Activated naive CD4-positive, alpha-beta T cell treated with anti-CD3 and anti-CD28 coated beads for 36 hours (primary cell): Measurements from ENCODE around the gene ANXA9. TPM values are rescaled to one million over a fixed set of nuclear protein-coding genes. Genes with fewer than 3 reads are reported as not detected.

ENCODE experiments used
- CTCF ChIA-PET: fragments of 350-600 bp; sonication (Branson Sonifier 250); formaldehyde crosslinking; loops from one replicate; lab custom pipeline; 2021; ENCODE audit warnings: antibody characterized with exemption; lab: Charles Lee
- DNase-seq: peaks from one replicate; pipeline ENCODE4 v3.0.0-alpha.2; 2020
- H3K27ac Mint-ChIP-seq: one replicate; pipeline ENCODE4 v1.8.0; 2021; ENCODE audit warnings: mild to moderate bottlenecking, mixed read lengths
- H3K27me3 Mint-ChIP-seq: one replicate; pipeline ENCODE4 v1.8.0; 2021; ENCODE audit warnings: low read depth, mixed read lengths
- H3K36me3 Mint-ChIP-seq: one replicate; pipeline ENCODE4 v1.8.0; 2021; ENCODE audit warnings: low read depth, mixed read lengths
- H3K4me1 Mint-ChIP-seq: one replicate; pipeline ENCODE4 v1.8.0; 2021; ENCODE audit warnings: low read depth, mixed read lengths
- H3K4me3 Mint-ChIP-seq: one replicate; pipeline ENCODE4 v1.8.0; 2021; ENCODE audit warnings: mild to moderate bottlenecking, moderate library complexity, mixed read lengths
- H3K9me3 Mint-ChIP-seq: one replicate; pipeline ENCODE4 v1.8.0; 2021; ENCODE audit warnings: mixed read lengths
- intact Hi-C: fragments of 100-400 bp; cut with micrococcal nuclease; formaldehyde crosslinking; loops from one replicate; pipeline ENCODE4 v1.15.1; 2023
- total RNA-seq, 2 experiments: library from RNA; stranded (reverse); gene quantifications; one replicate each; pipeline ENCODE4 v1.2.3, GENCODE V29; 2021

ANXA9 gene
- total RNA-seq, 2 experiments from 2014 or later: not detected

- peaks cover 56% of the 10 kb centered on the region for H3K4me1 Mint-ChIP-seq
- H3K4me3 Mint-ChIP-seq: peak within 1 kb of the TSS; percentile 92
- no peaks in the 10 kb centered on the region for H3K9me3 Mint-ChIP-seq
- peak; percentile 97 for DNase-seq
- intact Hi-C loops: loop anchor here (1.0 to 10.0 kb wide), 9 partner anchors 40 to 644 kb away; partner anchors contain the start of genes GABPB2, PI4KB, RPRD2 and SETDB1
- CTCF ChIA-PET: interaction anchor here (1.0 kb wide), 1 partner anchor 50 kb away, joined by 3 read pairs; the partner anchor contains the start of gene CDC42SE1
- H3K36me3 Mint-ChIP-seq: peaks cover 2% of the 10 kb centered on the region
- H3K27me3 Mint-ChIP-seq: no peaks in the 10 kb centered on the region
- peak within 1 kb of the TSS; percentile 99 for H3K27ac Mint-ChIP-seq
Measured at GRCh38 chr1:151008244-151009205, 26.4 kb downstream of the ANXA9 start, which contains the start of gene PRUNE1. Gene PRUNE1 (plus strand): TSS chr1:151008449. CDS start chr1:151008633, 184 bp downstream.

- Mint-ChIP-seq H3K9me3 (no peaks in the 10 kb centered on the region), H3K4me3 (peak overlapping the region; percentile 92), H3K36me3 (peaks cover 2% of the 10 kb centered on the region), H3K27ac (no peak overlapping the region), H3K4me1 (peaks cover 52% of the 10 kb centered on the region), H3K27me3 (no peaks in the 10 kb centered on the region)
- intact Hi-C loops: loop anchor here (1.0 to 10.0 kb wide), 4 partner anchors 40 to 644 kb away; partner anchors contain the start of genes RPRD2 and TNFAIP8L2
- CTCF ChIA-PET: interaction anchor here (1.0 kb wide), 1 partner anchor 49 kb away, joined by 3 read pairs; the partner anchor contains the start of gene CDC42SE1
- DNase-seq: peak; percentile 30
Measured at GRCh38 chr1:151009206-151009587, 27.1 kb downstream of the ANXA9 start.

GRCh38 chr1:151009674-151010345, 27.7 kb downstream of the ANXA9 start:
- Mint-ChIP-seq H3K27ac (no peak overlapping the region), H3K9me3 (no peaks in the 10 kb centered on the region), H3K4me1 (peaks cover 50% of the 10 kb centered on the region), H3K36me3 (peaks cover 2% of the 10 kb centered on the region), H3K27me3 (no peaks in the 10 kb centered on the region), H3K4me3 (peak overlapping the region; percentile 92)
- intact Hi-C loops: loop anchor here (1.0 to 10.0 kb wide), 4 partner anchors 39 to 645 kb away; partner anchors contain the start of genes RPRD2 and TNFAIP8L2
- DNase-seq: no peak
- CTCF ChIA-PET: interaction anchor here (1.0 kb wide), 1 partner anchor 49 kb away, joined by 3 read pairs; the partner anchor contains the start of gene CDC42SE1

GRCh38 chr1:151010346-151010726, 28.2 kb downstream of the ANXA9 start:
- H3K36me3 Mint-ChIP-seq: peaks cover 2% of the 10 kb centered on the region
- CTCF ChIA-PET: interaction anchor here (1.0 kb wide), 1 partner anchor 86 kb away, joined by 5 read pairs; no protein-coding TSS in a partner anchor
- intact Hi-C loops: no loop called here
- no peak overlapping the region for H3K27ac Mint-ChIP-seq
- H3K4me1 Mint-ChIP-seq: peaks cover 50% of the 10 kb centered on the region
- no peak overlapping the region for H3K4me3 Mint-ChIP-seq
- H3K27me3 Mint-ChIP-seq: no peaks in the 10 kb centered on the region
- H3K9me3 Mint-ChIP-seq: no peaks in the 10 kb centered on the region
- no peak for DNase-seq

GRCh38 chr1:151011154-151011850, 29.2 kb downstream of the ANXA9 start:
- DNase-seq: no peak
- intact Hi-C loops: no loop called here
- Mint-ChIP-seq H3K9me3 (no peaks in the 10 kb centered on the region), H3K4me3 (no peak overlapping the region), H3K27me3 (no peaks in the 10 kb centered on the region), H3K4me1 (peaks cover 48% of the 10 kb centered on the region), H3K27ac (no peak overlapping the region), H3K36me3 (no peaks in the 10 kb centered on the region)
- CTCF ChIA-PET: interaction anchor here (1.0 to 1.2 kb wide), 2 partner anchors 48 to 85 kb away, joined by 3 to 5 read pairs; partner anchors contain the start of gene CDC42SE1

GRCh38 chr1:151012684-151013471, 30.8 kb downstream of the ANXA9 start:
- peaks cover 35% of the 10 kb centered on the region for H3K4me1 Mint-ChIP-seq
- intact Hi-C loops: no loop called here
- H3K4me3 Mint-ChIP-seq: no peak overlapping the region
- CTCF ChIA-PET: interaction anchor here (0.9 to 1.2 kb wide), 3 partner anchors 17 to 155 kb away, joined by 3 read pairs; partner anchors contain the start of gene CDC42SE1
- no peak for DNase-seq
- no peaks in the 10 kb centered on the region for H3K27me3 Mint-ChIP-seq
- no peaks in the 10 kb centered on the region for H3K9me3 Mint-ChIP-seq
- H3K36me3 Mint-ChIP-seq: no peaks in the 10 kb centered on the region
- no peak overlapping the region for H3K27ac Mint-ChIP-seq

- CTCF ChIA-PET: no interaction called here
- H3K27me3 Mint-ChIP-seq: no peaks in the 10 kb centered on the region
Measured at GRCh38 chr1:151013518-151013917, 31.4 kb downstream of the ANXA9 start.

GRCh38 chr1:151024540-151025146, 42.6 kb downstream of the ANXA9 start:
- CTCF ChIA-PET: interaction anchor here (0.5 to 3.3 kb wide), 26 partner anchors 12 to 228 kb away, joined by 3 to 30 read pairs (median 4); partner anchors contain the start of genes BNIPL, C1orf56, CDC42SE1 and GABPB2
- H3K27me3 Mint-ChIP-seq: no peaks in the 10 kb centered on the region
- intact Hi-C loops: loop anchor here (1.0 kb wide), 5 partner anchors 35 to 227 kb away; partner anchors contain the start of genes CDC42SE1, GABPB2 and TNFAIP8L2
- H3K4me3 Mint-ChIP-seq: peak overlapping the region; percentile 36
- peak; percentile 91 for DNase-seq
- peaks cover 6% of the 10 kb centered on the region for H3K4me1 Mint-ChIP-seq
- no peak overlapping the region for H3K27ac Mint-ChIP-seq
- no peaks in the 10 kb centered on the region for H3K9me3 Mint-ChIP-seq
- peaks cover 10% of the 10 kb centered on the region for H3K36me3 Mint-ChIP-seq

More at GRCh38 chr1:151013518-151013917, 31.4 kb downstream of the ANXA9 start:
- intact Hi-C loops: no loop called here
- no peak for DNase-seq
- Mint-ChIP-seq H3K36me3 (peaks cover 3% of the 10 kb centered on the region), H3K4me1 (peaks cover 32% of the 10 kb centered on the region), H3K27ac (no peak overlapping the region), H3K9me3 (no peaks in the 10 kb centered on the region), H3K4me3 (no peak overlapping the region)

- no peak for DNase-seq
- H3K27me3 Mint-ChIP-seq: no peaks in the 10 kb centered on the region
- H3K9me3 Mint-ChIP-seq: no peaks in the 10 kb centered on the region
- intact Hi-C loops: no loop called here
- H3K27ac Mint-ChIP-seq: no peak overlapping the region
- no peak overlapping the region for H3K4me3 Mint-ChIP-seq
- peaks cover 6% of the 10 kb centered on the region for H3K4me1 Mint-ChIP-seq
- CTCF ChIA-PET: interaction anchor here (1.2 to 3.3 kb wide), 3 partner anchors 21 to 130 kb away, joined by 6 to 30 read pairs (median 24); partner anchors contain the start of genes C1orf56 and TNFAIP8L2
- peaks cover 11% of the 10 kb centered on the region for H3K36me3 Mint-ChIP-seq
Measured at GRCh38 chr1:151026460-151026859, 44.4 kb downstream of the ANXA9 start.

- no peaks in the 10 kb centered on the region for H3K4me1 Mint-ChIP-seq
- CTCF ChIA-PET: interaction anchor here (0.5 to 1.7 kb wide), 3 partner anchors 68 to 223 kb away, joined by 3 to 4 read pairs (median 4); no protein-coding TSS in a partner anchor
Measured at GRCh38 chr1:151032164-151032563, 50.1 kb downstream of the ANXA9 start.

More at GRCh38 chr1:151032164-151032563, 50.1 kb downstream of the ANXA9 start:
- DNase-seq: no peak
- H3K4me3 Mint-ChIP-seq: no peak overlapping the region
- H3K27ac Mint-ChIP-seq: no peak overlapping the region
- no peaks in the 10 kb centered on the region for H3K27me3 Mint-ChIP-seq
- intact Hi-C loops: no loop called here
- H3K36me3 Mint-ChIP-seq: peaks cover 23% of the 10 kb centered on the region
- no peaks in the 10 kb centered on the region for H3K9me3 Mint-ChIP-seq
